IMR-90 (cell line): ENCODE data around the gene MARCHF9. TPM values are rescaled to one million over a fixed set of nuclear protein-coding genes. Genes with fewer than 3 reads are reported as not detected.

ENCODE experiments used
- ATAC-seq: fragments of 200-7000 bp; cut with Tn5 transposase; 2 replicates; pipeline ENCODE4 v1.9.1; 2020; ENCODE audit warnings: low read depth, mild to moderate bottlenecking, moderate library complexity
- BruUV-seq: library from RNA; stranded (reverse); fragments of 400-500 nt; replicated peaks from 2 replicates; lab custom pipeline; 2021; lab: Mats Ljungman, UMichigan
- CTCF ChIA-PET: fragments of 300-600 bp; formaldehyde crosslinking; extraction: SDS; loops from one replicate; lab custom pipeline; 2021; ENCODE audit warnings: antibody characterized with exemption; lab: Yijun Ruan, JAX
- POLR2A ChIA-PET: fragments of 300-600 bp; sonication (Branson Sonifier 250); formaldehyde crosslinking; loops from one replicate; lab custom pipeline; 2022; ENCODE audit warnings: antibody characterized with exemption; ENCODE audit not compliant: unreplicated experiment; lab: Charles Lee
- DNase-seq: peaks from one replicate; pipeline ENCODE4 v3.0.0; 2013
- H2AFZ ChIP-seq: replicated peaks from 2 replicates; pipeline ENCODE3; 2013; ENCODE audit warnings: low read length, mild to moderate bottlenecking; ENCODE audit not compliant: poor library complexity
- H2AK5ac ChIP-seq: 2 replicates; pipeline ENCODE4 v1.6.1; 2013; ENCODE audit warnings: low read depth, low read length, inconsistent platforms
- H2AK9ac ChIP-seq: replicated peaks from 2 replicates; pipeline ENCODE3; 2013; ENCODE audit warnings: mild to moderate bottlenecking, low read depth, low read length, moderate library complexity; ENCODE audit not compliant: poor library complexity
- H2BK120ac ChIP-seq: 2 replicates; pipeline ENCODE4 v1.6.1; 2013; ENCODE audit warnings: low read depth, low read length, inconsistent platforms
- H2BK15ac ChIP-seq: 3 replicates; pipeline ENCODE4 v1.6.1; 2013; ENCODE audit warnings: low read depth, low read length, inconsistent platforms
- H2BK20ac ChIP-seq: 2 replicates; pipeline ENCODE4 v1.6.1; 2013; ENCODE audit warnings: low read depth, mild to moderate bottlenecking, inconsistent platforms, low read length, moderate library complexity
- H2BK5ac ChIP-seq: 2 replicates; pipeline ENCODE4 v1.6.1; 2013; ENCODE audit warnings: mild to moderate bottlenecking, low read depth, low read length, inconsistent platforms; ENCODE audit not compliant: poor library complexity, severe bottlenecking
- H3K14ac ChIP-seq: replicated peaks from 2 replicates; pipeline ENCODE4 v1.6.1; 2013; ENCODE audit warnings: low read depth, low read length, inconsistent platforms
- H3K18ac ChIP-seq: 2 replicates; pipeline ENCODE4 v1.6.1; 2013; ENCODE audit warnings: low read depth, low read length, control low read depth
- H3K23ac ChIP-seq: 2 replicates; pipeline ENCODE4 v1.6.1; 2013; ENCODE audit warnings: low read depth, low read length, inconsistent platforms
- H3K27ac ChIP-seq: 2 replicates; pipeline ENCODE4 v1.5.1; 2013; ENCODE audit warnings: mild to moderate bottlenecking, control low read depth, low read length; ENCODE audit not compliant: insufficient read depth
- H3K27me3 ChIP-seq: 2 replicates; pipeline ENCODE4 v1.6.1; 2013; ENCODE audit warnings: low read length; ENCODE audit not compliant: control insufficient read depth, insufficient read depth
- H3K36me3 ChIP-seq: 2 replicates; pipeline ENCODE4 v1.6.1; 2013; ENCODE audit warnings: low read length, mixed read lengths; ENCODE audit not compliant: control insufficient read depth, insufficient read depth
- H3K4ac ChIP-seq: 2 replicates; pipeline ENCODE4 v1.6.1; 2013; ENCODE audit warnings: low read depth, low read length, inconsistent platforms
- H3K4me1 ChIP-seq: 2 replicates; pipeline ENCODE4 v1.6.1; 2013; ENCODE audit warnings: low read length, mixed read lengths; ENCODE audit not compliant: control insufficient read depth, insufficient read depth
- H3K4me2 ChIP-seq: 2 replicates; pipeline ENCODE4 v1.6.1; 2013; ENCODE audit warnings: low read depth, mild to moderate bottlenecking, control low read depth, low read length, moderate library complexity
- H3K4me3 ChIP-seq: 2 replicates; pipeline ENCODE4 v1.5.1; 2013; ENCODE audit warnings: low read depth, mild to moderate bottlenecking, control low read depth, low read length, moderate library complexity; ENCODE audit not compliant: insufficient read depth
- H3K56ac ChIP-seq: 2 replicates; pipeline ENCODE4 v1.6.1; 2013; ENCODE audit warnings: low read length, inconsistent platforms; ENCODE audit not compliant: insufficient read depth; ENCODE audit errors: extremely low read depth
- H3K79me1 ChIP-seq, 2 experiments: 2 replicates each; pipeline ENCODE4 v1.6.1; 2013; ENCODE audit warnings: low read length in 2 of 2, inconsistent platforms in 1 of 2, low read depth in 1 of 2
- H3K9ac ChIP-seq: 2 replicates; pipeline ENCODE4 v1.6.1; 2013; ENCODE audit warnings: low read depth, low read length, control low read depth
- H3K9me1 ChIP-seq: 2 replicates; pipeline ENCODE4 v1.6.1; 2013; ENCODE audit warnings: low read length, inconsistent platforms; ENCODE audit not compliant: insufficient read depth
- H3K9me3 ChIP-seq: 2 replicates; pipeline ENCODE4 v1.6.1; 2013; ENCODE audit warnings: low read length; ENCODE audit not compliant: control insufficient read depth, insufficient read depth
- H4K20me1 ChIP-seq: 2 replicates; pipeline ENCODE4 v1.6.1; 2013; ENCODE audit warnings: low read length, inconsistent platforms; ENCODE audit not compliant: insufficient read depth
- H4K5ac ChIP-seq: 2 replicates; pipeline ENCODE4 v1.6.1; 2013; ENCODE audit warnings: mild to moderate bottlenecking, low read depth, low read length, control low read depth
- H4K8ac ChIP-seq, 2 experiments: 2 replicates each; pipeline ENCODE4 v1.6.1; 2013; ENCODE audit warnings: low read depth in 2 of 2, low read length in 2 of 2, control low read depth in 1 of 2, inconsistent platforms in 1 of 2
- H4K91ac ChIP-seq: 2 replicates; pipeline ENCODE4 v1.6.1; 2013; ENCODE audit warnings: low read depth, low read length, inconsistent platforms; ENCODE audit not compliant: insufficient read depth
- BHLHE40 ChIP-seq: fragments of 150-350 bp; IDR thresholded peaks from 2 replicates; pipeline ENCODE4 v1.6.1; 2016; ENCODE audit warnings: mild to moderate bottlenecking, low read depth, low read length
- CEBPB ChIP-seq: IDR thresholded peaks from 2 replicates; pipeline ENCODE4 v1.6.1; 2012; ENCODE audit warnings: low read depth, low read length, improper control_type of control experiment
- CHD1 ChIP-seq: IDR thresholded peaks from 2 replicates; pipeline ENCODE4 v1.6.1; 2012; ENCODE audit warnings: low read depth, low read length, improper control_type of control experiment
- MAZ ChIP-seq: IDR thresholded peaks from 2 replicates; pipeline ENCODE4 v1.6.1; 2012; ENCODE audit warnings: low read depth, mild to moderate bottlenecking, low read length, improper control_type of control experiment, moderate library complexity, borderline replicate concordance
- NFE2L2 ChIP-seq: fragments of 150-350 bp; IDR thresholded peaks from 2 replicates; pipeline ENCODE4 v1.6.1; 2016; ENCODE audit warnings: low read depth, mild to moderate bottlenecking, low read length
- POLR2A ChIP-seq: IDR thresholded peaks from 2 replicates; pipeline ENCODE4 v1.6.1; 2012; ENCODE audit warnings: mild to moderate bottlenecking, low read depth, low read length
- RAD21 ChIP-seq: IDR thresholded peaks from 2 replicates; pipeline ENCODE4 v1.6.1; 2012; ENCODE audit warnings: low read length, improper control_type of control experiment
- RFX5 ChIP-seq: IDR thresholded peaks from 2 replicates; pipeline ENCODE4 v1.8.0; 2012; ENCODE audit warnings: low read depth, mild to moderate bottlenecking, low read length, moderate library complexity
- SMC3 ChIP-seq: fragments of 150-350 bp; IDR thresholded peaks from 2 replicates; pipeline ENCODE4 v1.6.1; 2016; ENCODE audit warnings: low read depth, mild to moderate bottlenecking, antibody characterized with exemption, low read length, moderate library complexity
- USF2 ChIP-seq: fragments of 150-350 bp; IDR thresholded peaks from 2 replicates; pipeline ENCODE4 v1.6.1; 2017; ENCODE audit warnings: mild to moderate bottlenecking, antibody characterized with exemption, low read length, low read depth
- WGBS, 2 experiments: methylation state at CpG; one replicate each; pipeline versions ENCODE4 v1.1.5 to v1.1.7; 2013; ENCODE audit warnings: missing lambda C conversion rate in 2 of 2; ENCODE audit not compliant: insufficient read length in 1 of 2; ENCODE audit errors: extremely low coverage in 2 of 2; 5-methylcytosine and 5-hydroxymethylcytosine counted together
- dilution Hi-C: fragments of 300-500 bp; cut with HindIII; formaldehyde crosslinking; loops from one replicate; pipeline ENCODE4 v1.14.3; 2018; ENCODE audit warnings: low sequenced_read_pairs; ENCODE audit not compliant: unreplicated experiment
- in situ Hi-C: fragments of 300-500 bp; cut with MboI; formaldehyde crosslinking; loops from 3 replicates; pipeline ENCODE4 v1.14.3; 2019; ENCODE audit warnings: low sequenced_read_pairs, inconsistent platforms, mixed read lengths
- intact Hi-C: fragments of 100-400 bp; cut with micrococcal nuclease; formaldehyde crosslinking; loops from 2 replicates; pipeline ENCODE4 v1.10.0; 2022
- polyA plus RNA-seq, 3 experiments: library from polyadenylated mRNA; depleted of rRNA; stranded (reverse); fragments of >200 nt; gene quantifications; 2 replicates each; pipeline ENCODE4 v1.2.3, GENCODE V29; 2012; ENCODE audit warnings: low replicate concordance in 1 of 3
- total RNA-seq: library from RNA; depleted of rRNA; stranded (reverse); fragments of >200 nt; gene quantifications from 2 replicates; pipeline ENCODE4 v1.2.3, GENCODE V29; 2012

Gene MARCHF9
- total and polyA plus RNA-seq, 2 of the 4 experiments (the other 2 are of a cell fraction), result 1.1 to 5.4 TPM

- POLR2A ChIA-PET, result no interaction called here
- no peak overlapping the region for H4K8ac ChIP-seq
- 17% methylated on average over 2 of the region's 10 CpGs; no CpG with 5 or more reads in 1 of the 2 experiments for WGBS, 2 experiments
- H4K5ac ChIP-seq, result no peak overlapping the region
- H3K4me1 ChIP-seq, result 0 out of 2 replicates have a peak, but pooled peaks cover 3% of the 10 kb centered on the region
- H3K79me1 ChIP-seq, result peaks cover 0 to 5% of the 10 kb centered on the region in 2 experiments; a peak in 2 of 4 replicates
- H3K27ac ChIP-seq, result no peak overlapping the region
- no peak overlapping the region for H3K18ac ChIP-seq
- CTCF ChIA-PET, result no interaction called here
- H2BK20ac ChIP-seq, result no peak overlapping the region
- no peaks in the 10 kb centered on the region for H3K36me3 ChIP-seq
- ATAC-seq (no peak), DNase-seq (no peak)
- no peak overlapping the region for H3K9ac ChIP-seq
- BruUV-seq, result no TSS peak
- H3K4me3 ChIP-seq, result no peak overlapping the region
- no peak overlapping the region for H4K91ac ChIP-seq
- peaks cover 68% of the 10 kb centered on the region for H3K27me3 ChIP-seq
- no peak overlapping the region for H3K14ac ChIP-seq
- H3K9me1 ChIP-seq, result no peaks in the 10 kb centered on the region
- in situ Hi-C loops, result loop anchor here (10.0 kb wide), 1 partner anchor 155 kb away; no protein-coding TSS in a partner anchor
- no peak for TF ChIP-seq BHLHE40
- no peak for TF ChIP-seq RAD21
- no peak for TF ChIP-seq RFX5
- no peak for TF ChIP-seq CEBPB
- no peak for TF ChIP-seq CHD1
- TF ChIP-seq USF2, result no peak
- no peak for TF ChIP-seq SMC3
- TF ChIP-seq MAZ, result no peak
- no peak for TF ChIP-seq NFE2L2
- no peak for TF ChIP-seq POLR2A
- no peak overlapping the region for H2BK5ac ChIP-seq
- no peak overlapping the region for H3K4me2 ChIP-seq
- no peak overlapping the region for H2BK15ac ChIP-seq
- H3K56ac ChIP-seq, result no peak overlapping the region
- peaks cover 2% of the 10 kb centered on the region; the same call in 1 of the 2 replicates for H3K9me3 ChIP-seq
- no peak overlapping the region for H2AK9ac ChIP-seq
- no peak overlapping the region for H2AFZ ChIP-seq
- no peak overlapping the region for H2AK5ac ChIP-seq
- no peak overlapping the region for H3K4ac ChIP-seq
- dilution Hi-C loops, result no loop called here
- H2BK120ac ChIP-seq, result no peak overlapping the region
- intact Hi-C loops, result loop anchor here (5.0 kb wide), 1 partner anchor 158 kb away; no protein-coding TSS in a partner anchor
- H4K20me1 ChIP-seq, result 0 out of 2 replicates have a peak, but pooled peaks cover 3% of the 10 kb centered on the region
- H3K23ac ChIP-seq, result no peak overlapping the region
Observed at GRCh38 chr12:57739914-57740538, 14.9 kb upstream of the MARCHF9 start.
